ENCODE measurements around the gene IRAK3. TPM values are rescaled to one million over a fixed set of nuclear protein-coding genes. Genes with fewer than 3 reads are reported as not detected.

The IRAK3 gene
- polyA plus RNA-seq, 1 donor from 2014 or later = 0.31 TPM

- no peak overlapping the region for H3K9ac ChIP-seq (ENCODE audit: low read length)
- no peak overlapping the region for H3K4me2 ChIP-seq (ENCODE audit: low read length)
- no peaks in the 10 kb centered on the region for H3K9me2 ChIP-seq (ENCODE audit: insufficient read depth, low read length)
- H3K36me3 ChIP-seq (ENCODE audit: insufficient read depth, low read length) = no peaks in the 10 kb centered on the region
- H3K79me2 ChIP-seq (replicated peaks; ENCODE audit: insufficient read depth, low read length) = no peaks in the 10 kb centered on the region
- no peaks in the 10 kb centered on the region for H4K20me1 ChIP-seq (ENCODE audit: insufficient read depth)
- no peaks in the 10 kb centered on the region for H3K9me3 ChIP-seq (ENCODE audit: low read length)
- no peak overlapping the region for H3K4me3 ChIP-seq (ENCODE audit: low read length)
- H3K27me3 ChIP-seq (ENCODE audit: insufficient read depth, low read depth, low read length) = no peaks in the 10 kb centered on the region
- TF ChIP-seq CTCF (IDR thresholded peaks at IDR 0.05; ENCODE audit: poor library complexity, severe bottlenecking) = no peak
- H3F3A ChIP-seq (ENCODE audit: insufficient read depth, low read length, poor library complexity, severe bottlenecking) = no peaks in the 10 kb centered on the region
- H2AFZ ChIP-seq (ENCODE audit: low read depth, low read length) = no peak overlapping the region
- H3K27ac ChIP-seq (ENCODE audit: low read length) = no peak overlapping the region
Measured at GRCh38 chr12:66258011-66258410, 69.0 kb downstream of the IRAK3 start.

GRCh38 chr12:66262737-66263136, 73.7 kb downstream of the IRAK3 start:
- H4K20me1 ChIP-seq (ENCODE audit: insufficient read depth) = no peaks in the 10 kb centered on the region
- no peaks in the 10 kb centered on the region for H3K36me3 ChIP-seq (ENCODE audit: insufficient read depth, low read length)
- TF ChIP-seq EP300 (conservative IDR thresholded peaks at IDR 0.05; ENCODE audit: poor library complexity, severe bottlenecking) (no peak), POLR2AphosphoS5 (IDR thresholded peaks at IDR 0.05) (no peak), SMC3 (conservative IDR thresholded peaks at IDR 0.05; ENCODE audit: poor library complexity) (no peak), REST (IDR thresholded peaks at IDR 0.05; ENCODE audit: borderline replicate concordance) (no peak), MXI1 (conservative IDR thresholded peaks at IDR 0.05; ENCODE audit: poor library complexity, severe bottlenecking) (no peak), EZH2 (IDR thresholded peaks at IDR 0.05; ENCODE audit: borderline replicate concordance, insufficient read depth, low read length, poor library complexity, severe bottlenecking) (no peak), CTCF (IDR thresholded peaks at IDR 0.05; ENCODE audit: poor library complexity, severe bottlenecking) (no peak), TAF1 (IDR thresholded peaks at IDR 0.05; ENCODE audit: low read depth) (no peak), RAD21 (conservative IDR thresholded peaks at IDR 0.05) (no peak)
- H3F3A ChIP-seq (ENCODE audit: insufficient read depth, low read length, poor library complexity, severe bottlenecking) = no peaks in the 10 kb centered on the region
- no peak overlapping the region for H2AFZ ChIP-seq (ENCODE audit: low read depth, low read length)
- H3K79me2 ChIP-seq (replicated peaks; ENCODE audit: insufficient read depth, low read length) = no peaks in the 10 kb centered on the region
- no peaks in the 10 kb centered on the region for H3K9me2 ChIP-seq (ENCODE audit: insufficient read depth, low read length)
- H3K27ac ChIP-seq (ENCODE audit: low read length) = no peak overlapping the region
- H3K4me3 ChIP-seq (ENCODE audit: low read length) = no peak overlapping the region
- no peaks in the 10 kb centered on the region for H3K27me3 ChIP-seq (ENCODE audit: insufficient read depth, low read depth, low read length)
- no peak overlapping the region for H3K9ac ChIP-seq (ENCODE audit: low read length)
- no peaks in the 10 kb centered on the region for H3K9me3 ChIP-seq (ENCODE audit: low read length)
- H3K4me2 ChIP-seq (ENCODE audit: low read length) = no peak overlapping the region
